Measurements from ENCODE around the gene ELK4.
A peak's percentile ranks its signal among the peaks of the same experiment; 100 is the strongest.

Gene ELK4

DNA sequence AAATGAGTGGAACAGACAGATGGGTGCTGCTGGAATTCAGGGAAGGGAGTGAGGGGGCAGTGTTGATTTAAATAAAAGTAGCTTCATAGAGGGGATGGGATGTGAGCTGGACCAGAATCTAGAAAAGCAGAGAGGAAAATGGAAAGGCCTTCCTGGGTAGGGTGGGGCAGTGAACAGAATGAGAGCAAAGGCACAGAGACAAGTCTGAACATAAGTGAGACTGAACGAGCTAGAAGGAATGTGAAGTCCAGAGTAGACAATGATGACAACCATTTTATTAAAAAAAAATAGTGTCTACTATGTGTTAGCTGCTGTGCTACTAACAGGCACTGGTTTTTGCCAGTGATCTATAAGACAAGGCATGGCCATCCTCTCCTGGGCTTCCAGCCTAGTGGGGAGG is 36.0 kb downstream of the ELK4 start:
- no peak for DNase-seq (ENCODE audit: low read depth)

DNA sequence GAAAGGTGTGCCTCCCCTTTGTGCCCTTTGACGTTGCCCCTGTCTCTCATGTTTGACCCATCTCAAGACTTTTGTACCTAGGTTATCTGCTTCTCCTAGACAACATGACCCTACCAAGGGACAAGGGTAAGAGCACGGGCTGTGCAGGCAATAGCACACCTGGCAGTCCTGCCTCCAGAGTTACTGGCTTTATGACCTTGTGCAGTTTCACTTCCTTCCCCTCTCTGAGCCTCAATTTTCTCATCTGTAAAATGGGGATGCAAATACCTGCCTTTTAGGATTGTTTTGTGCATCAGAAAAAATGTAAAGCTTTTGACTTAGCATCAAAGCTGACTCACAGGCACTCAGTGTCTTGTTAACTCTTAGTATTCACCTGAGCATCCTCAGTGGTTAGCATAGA is 36.4 kb downstream of the ELK4 start:
- no peak for DNase-seq (ENCODE audit: low read depth)

DNA sequence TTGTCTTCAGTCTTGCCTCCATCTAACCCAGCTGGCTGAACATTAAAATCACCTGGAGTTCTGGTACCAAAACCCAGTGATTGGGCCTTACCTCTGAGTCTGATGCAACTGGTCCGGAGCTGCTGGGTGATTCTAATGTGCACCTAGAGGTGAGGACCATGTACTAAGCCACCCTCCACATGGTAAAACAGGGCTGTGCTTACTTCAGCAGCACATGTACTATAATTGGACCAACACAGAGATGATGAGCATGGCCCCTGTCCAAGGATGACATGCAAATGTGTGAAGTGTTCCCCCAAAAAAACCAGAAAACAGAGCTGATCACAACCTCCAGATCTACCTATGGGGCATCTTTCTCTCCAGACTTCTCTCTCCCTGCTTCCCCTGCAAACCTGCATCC is 37.0 kb downstream of the ELK4 start:
- no peak for DNase-seq (ENCODE audit: low read depth)

DNA sequence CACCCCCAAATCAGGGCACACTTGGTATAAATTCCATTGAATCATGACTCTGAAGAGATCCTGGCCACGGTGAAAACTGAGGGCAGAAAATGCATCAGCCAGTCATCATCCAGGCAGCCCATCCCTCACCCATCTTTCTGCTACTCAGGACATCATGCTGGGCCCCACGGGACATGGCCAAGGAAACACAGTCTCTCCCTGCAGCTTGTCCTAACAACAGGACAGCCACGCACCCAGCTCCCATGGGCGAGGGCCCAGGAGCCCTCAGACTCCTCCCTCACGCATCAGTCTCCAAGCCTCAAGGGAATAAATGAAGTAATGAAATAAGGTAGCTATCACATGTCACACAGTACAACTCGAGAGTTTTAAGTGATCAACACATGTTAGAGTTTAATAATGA is 37.8 kb downstream of the ELK4 start:
- no peak for DNase-seq (ENCODE audit: low read depth)

DNA sequence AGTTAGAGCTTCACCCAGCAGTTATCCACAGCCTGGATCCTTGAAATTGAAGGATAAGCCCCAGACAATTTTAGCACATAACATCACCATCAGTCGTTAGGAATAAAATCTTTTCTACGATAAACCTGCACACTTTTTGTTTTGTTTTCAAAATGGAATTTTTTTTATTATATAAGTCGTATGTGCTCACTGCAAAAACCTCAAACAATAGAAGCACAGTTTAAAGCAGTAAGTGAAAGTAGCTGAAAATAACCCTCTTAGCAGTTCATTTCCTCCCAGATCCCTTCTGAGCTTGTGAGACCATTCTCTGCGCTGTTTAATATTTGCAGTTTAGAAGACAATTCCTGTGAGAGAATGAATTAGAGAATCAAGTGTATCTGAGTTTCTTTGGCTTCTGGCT is 38.3 kb downstream of the ELK4 start:
- DNase-seq (ENCODE audit: low read depth): no peak

DNA sequence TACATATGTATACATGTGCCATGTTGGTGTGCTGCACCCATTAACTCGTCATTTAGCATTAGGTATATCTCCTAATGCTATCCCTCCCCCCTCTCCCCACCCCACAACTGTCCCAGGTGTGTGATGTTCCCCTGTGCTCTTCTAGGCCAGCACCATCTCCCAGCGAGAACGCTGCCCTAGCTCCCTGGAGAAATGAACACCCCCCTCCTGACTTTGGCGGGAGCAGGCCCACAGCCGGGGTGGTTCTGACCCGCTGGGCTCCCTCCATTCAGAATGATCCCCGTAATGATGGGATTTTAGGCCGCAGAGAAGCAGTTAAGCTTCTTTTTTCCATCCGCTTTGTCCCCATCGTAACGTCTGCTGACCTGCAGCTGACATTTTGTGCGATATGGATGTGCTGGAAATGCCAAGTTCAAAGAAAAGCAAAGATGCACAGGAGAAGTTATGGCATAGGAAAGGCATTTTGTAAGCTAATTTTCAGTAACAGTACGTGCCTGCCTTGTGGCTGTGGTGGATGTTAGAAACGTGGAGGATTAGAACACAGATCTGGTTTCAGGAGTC is 39.3 kb downstream of the ELK4 start:
- no peak for DNase-seq (ENCODE audit: low read depth)

DNA sequence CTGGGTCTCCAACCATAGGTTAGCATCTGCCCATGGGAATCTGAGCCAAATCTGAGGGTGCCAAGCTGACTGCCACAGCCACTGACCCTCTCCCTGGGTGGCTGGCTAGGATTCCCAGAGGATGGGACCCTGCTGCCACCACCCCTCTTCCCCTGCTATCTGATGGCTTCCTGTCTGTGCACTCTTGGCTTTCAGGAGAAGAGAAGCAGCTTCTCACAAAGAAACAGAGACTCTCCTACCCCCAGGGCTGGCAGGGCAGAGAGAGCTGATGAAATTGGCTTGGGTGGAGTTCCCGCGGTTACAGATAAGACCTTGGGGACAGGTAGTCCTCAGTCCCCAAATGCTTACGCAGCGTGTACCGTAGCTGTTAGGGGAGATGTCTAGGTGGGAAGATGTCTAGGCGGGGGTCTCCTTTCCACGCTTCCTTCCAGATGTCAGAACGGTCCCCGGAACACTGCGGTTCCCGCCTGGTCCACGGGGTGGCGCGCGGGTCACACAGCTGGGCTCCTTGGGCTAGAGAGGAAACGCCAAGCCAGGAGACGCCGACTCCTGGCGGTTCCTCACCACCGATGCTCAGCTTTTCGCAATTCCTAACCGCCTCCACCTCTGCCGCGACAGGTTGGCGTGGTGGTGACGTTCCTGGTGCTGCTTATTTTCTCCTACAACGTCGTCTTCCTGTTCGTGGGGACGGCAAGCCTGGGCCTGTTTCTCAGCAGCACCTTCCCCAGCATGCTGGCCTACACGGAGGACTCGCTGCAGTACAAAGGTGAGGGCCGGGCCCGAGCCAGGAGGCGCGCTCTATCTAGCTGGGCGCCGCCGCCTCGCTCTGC is 40.1 kb downstream of the ELK4 start:
- DNase-seq (ENCODE audit: low read depth): peak; percentile 65

DNA sequence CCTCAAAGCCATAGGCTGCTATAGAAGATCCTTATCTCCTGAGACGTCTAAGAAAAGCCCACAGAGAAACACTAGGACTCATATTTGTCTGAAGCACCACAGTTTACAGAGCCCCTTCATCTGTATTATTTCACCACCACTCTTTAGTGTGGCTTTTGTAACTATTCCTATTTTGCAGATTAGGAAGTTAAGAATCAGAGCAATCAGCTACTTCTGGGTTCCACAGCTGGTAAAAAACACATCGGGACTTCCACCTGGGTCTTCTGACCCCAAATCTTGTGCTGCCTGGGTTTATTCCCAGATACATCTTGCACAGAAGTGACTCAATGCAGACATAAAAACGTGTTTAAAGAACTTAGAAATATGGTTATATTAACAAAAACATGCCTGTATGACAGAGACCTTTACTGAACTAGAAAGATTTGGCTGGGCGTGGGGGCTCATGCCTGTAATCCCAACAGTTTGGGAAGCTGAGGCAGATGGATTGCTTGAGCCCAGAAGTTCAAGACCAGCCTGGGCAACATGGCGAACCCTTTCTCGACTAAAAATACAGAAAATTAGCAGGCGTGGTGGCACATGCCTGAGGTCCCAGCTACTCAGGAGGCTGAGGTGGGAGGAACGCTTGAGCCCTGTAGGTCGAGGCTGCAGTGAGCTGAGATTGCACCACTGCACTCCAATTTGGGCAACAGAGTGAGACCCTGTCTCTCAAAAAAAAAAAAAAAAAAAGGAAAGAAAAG is 40.9 kb downstream of the ELK4 start:
- DNase-seq (ENCODE audit: low read depth): no peak

DNA sequence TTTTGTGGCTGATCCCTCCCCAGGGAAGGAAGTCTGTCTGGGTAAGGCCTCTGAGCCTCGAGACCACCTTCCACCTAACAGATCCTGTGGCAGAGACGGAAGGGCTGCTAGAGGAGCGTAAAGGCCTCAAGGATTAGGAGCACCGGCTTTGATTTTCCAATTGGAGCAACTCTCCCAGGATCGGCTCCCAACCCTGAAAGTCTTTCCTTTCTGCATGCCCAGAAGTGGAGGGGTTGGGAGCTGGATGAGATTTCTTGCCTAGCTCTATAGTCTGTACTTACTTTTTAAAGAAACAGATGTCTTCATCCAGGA is 41.4 kb downstream of the ELK4 start:
- no peak for DNase-seq (ENCODE audit: low read depth)

DNA sequence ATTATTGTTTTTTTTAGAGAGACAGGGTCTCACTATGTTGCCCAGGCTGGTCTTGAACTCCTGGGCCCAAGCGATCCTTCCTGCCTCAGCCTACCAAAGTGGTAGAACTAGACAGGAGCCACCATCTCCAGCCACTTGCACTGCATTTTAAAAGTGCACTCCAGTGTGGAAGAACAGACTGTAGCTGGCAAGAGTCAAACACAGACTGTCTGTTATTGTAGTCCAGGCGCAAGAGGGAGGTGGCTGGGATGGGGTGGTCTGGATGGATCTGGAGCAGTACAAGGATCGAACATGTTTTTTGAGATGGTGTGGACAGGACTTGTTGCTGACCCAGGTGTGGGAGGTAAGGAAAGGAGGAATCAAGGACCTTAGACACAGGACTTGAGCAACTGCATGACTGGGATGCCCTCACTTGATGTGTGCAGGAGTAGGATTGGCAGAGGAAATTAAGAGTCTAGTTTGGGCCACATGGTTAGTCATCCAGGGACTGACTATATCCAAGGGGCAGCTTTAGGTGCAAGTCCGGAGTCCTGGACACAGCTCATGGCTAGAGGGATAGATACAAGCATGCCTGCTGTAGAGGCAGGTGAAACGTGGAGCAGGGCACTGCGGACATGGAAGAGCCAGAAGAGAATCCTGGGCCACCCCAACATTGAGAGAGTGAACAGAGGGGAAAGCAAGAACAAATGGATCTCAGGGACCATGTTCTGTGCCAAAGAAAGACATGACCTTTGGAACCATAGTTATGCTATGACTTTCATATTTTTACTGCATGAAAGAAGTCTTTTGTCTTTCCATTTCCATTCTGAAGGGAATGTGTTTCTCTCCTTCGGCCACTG is 42.0 kb downstream of the ELK4 start:
- no peak for DNase-seq (ENCODE audit: low read depth)

DNA sequence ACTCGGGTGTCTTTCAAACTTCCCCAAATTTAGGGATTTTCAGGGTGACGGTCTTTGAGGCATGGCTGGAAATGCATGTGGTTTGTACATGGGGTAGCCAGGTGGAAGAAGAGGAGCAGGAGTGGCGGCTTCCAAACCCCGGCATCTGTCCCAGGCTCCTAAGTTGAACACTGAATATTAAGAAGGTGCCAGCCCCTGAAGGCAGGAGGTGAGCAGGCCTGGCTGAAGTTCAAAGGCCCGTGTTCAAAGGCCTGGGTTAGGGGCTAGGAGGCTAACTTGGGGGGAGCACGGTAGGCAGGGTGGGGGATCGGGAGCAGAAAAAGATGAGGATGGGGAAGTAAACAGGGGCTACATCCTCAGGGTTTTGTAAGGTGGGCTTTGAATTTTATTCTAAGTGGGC is 42.8 kb downstream of the ELK4 start:
- DNase-seq (ENCODE audit: low read depth): no peak

DNA sequence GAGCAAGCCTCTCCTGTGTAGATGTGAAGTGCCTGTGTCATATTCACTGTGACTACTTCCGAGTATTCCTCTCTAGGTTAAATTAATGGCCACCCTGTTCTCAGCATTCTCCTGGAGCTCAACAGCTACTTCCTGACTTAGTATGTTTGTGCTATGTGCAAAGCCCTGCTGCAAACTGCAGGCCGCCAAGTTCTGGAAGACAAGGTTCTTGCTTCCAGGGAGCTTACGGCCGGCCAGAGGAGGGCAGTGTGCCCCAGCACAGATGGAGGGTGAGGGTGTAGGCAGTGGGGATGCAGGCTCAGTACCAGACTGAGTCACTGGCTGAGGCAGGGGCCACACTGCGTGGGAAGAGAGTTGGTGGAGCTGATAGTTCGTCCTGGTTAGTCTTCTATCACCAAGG is 43.2 kb downstream of the ELK4 start:
- peak; percentile 66 for DNase-seq (ENCODE audit: low read depth)

DNA sequence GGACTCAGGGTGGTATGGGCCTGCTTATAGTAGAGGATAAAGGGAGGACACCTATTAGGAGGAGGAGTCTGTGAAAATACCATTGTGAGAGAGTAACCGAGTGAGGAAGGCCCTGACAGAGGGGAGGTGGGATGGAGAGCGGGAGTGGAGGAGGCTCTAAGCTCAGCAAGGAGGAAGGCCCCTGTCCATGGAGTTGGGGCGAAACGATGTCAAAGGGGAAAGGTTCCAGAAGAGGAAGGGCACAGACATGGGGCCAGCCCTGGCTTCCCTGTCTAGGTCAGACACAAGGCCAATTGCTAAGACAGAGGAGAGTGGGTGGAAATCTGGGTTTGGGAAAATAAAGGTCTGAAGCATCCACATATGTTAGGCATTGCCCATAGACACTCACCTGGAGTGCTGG is 44.2 kb downstream of the ELK4 start:
- no peak for DNase-seq (ENCODE audit: low read depth)

DNA sequence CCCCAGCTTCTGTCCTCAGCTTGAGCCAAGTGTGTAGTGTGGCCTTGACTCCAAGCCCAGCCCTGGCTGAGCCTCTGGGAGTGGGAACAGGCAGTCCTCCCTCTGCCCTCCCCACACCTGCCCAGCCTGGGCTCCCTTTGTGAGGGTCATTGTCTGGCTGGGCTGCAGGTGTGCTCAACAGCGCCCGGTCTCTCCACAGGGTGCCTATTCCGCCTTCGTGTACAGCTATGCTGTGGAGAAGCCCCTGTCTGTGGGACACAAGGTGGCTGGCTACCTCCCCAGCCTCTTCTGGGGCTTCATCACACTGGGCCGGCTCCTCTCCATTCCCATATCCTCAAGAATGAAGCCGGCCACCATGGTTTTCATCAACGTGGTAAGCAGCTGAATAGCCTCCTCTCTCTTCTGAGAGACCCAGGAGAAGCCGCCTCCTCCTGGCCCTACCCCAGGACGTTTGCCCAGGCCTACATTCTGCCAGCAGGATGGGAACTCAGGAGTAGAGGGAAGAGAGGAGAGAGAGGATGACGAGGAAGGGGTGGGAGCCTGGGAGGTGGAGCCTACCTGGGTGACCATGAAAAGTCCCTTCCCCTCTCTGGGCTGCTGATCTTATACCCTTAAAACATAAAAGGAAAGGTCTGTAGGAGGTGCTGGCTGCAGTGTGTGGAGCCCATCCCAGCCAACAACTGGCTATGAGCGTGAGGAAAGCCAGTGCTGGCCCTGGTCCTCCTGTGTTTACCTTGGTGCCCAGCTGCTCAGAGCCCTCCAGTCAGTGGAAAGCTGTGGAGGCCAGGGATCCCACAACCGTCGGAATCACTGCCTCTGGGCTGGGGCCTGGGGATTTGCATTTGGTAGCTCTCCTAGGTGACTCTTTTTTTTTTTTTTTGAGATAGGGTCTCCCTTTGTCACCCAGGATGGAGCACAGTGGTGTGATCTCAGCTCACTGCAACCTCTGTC is 45.7 kb downstream of the ELK4 start:
- DNase-seq (ENCODE audit: low read depth): no peak

DNA sequence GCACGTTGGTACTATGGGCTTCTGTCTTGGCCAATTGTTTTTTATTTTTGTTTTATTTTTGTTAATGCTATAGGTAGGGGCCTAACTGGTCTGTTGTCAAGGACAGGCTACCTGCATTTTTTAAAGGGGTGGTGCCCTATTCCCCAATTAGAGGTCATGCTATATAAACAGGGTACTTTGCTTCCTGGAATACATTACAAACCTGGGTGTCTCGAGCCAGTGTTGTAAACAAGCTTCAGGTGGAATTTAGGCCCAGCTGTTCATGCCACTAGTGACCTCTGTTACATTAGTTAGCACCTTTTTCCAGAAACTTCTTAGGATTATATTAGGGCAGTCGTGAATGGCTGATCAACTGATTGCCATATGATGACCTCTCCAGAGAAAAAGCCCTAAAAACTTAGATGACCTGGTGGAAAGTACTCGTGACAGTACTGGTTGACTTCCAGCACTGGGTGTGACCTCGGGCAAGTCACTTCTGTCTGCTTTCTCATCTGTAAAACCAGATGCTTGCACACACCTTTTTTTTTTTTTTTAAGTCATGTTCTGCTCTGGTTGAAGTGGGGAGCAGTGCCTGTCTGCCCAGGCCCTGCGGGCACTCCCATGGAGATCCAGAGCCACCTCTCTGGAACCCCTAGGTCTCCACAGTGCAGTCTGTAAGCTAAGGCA is 46.5 kb downstream of the ELK4 start:
- DNase-seq (ENCODE audit: low read depth): no peak

DNA sequence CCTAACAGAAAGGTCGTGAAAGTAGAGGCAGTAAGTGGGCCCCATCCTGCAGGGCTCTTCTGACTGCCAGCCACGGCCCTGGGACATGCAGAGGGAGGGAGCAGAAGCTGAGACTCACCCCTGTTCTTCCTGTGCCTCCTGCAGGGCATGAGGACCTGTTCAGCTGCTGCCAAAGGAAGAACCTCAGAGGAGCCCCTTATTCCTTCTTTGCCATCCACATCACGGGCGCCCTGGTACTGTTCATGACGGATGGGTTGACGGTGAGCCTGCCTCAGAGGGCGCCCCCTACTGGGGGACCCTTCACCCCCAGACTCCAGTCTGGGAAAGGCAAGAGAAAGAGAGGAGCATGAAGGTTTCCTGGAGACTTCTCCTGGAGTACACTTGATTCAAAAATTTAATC is 47.1 kb downstream of the ELK4 start:
- DNase-seq (ENCODE audit: low read depth): no peak

DNA sequence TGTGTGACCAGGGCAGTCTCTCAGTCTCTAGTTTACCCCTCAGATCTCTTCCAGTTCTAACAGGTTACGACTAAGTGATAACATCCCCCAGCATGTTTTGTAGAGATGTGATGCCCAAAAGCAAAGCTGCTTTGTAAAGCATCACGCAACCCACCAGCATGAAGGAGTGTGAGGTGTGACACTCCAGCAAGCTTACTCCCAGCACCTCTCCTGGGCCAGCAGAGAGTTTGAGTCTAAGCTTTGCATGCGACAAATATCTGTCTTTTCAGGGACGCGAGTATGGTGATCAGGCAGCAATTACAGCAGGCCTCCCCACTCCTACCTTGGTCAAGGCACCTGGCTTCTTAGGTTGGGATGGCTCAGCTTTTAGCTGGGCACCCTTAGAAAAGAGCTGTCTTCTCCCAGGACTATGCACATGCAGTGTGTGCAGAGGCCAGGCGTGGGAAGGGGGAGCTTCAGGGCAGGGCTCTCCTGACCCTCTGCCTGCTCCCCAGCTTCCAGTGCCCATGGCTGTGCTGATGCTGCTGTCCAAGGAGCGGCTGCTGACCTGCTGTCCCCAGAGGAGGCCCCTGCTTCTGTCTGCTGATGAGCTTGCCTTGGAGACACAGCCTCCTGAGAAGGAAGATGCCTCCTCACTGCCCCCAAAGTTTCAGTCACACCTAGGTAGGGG is 48.2 kb downstream of the ELK4 start:
- DNase-seq (ENCODE audit: low read depth): no peak

DNA sequence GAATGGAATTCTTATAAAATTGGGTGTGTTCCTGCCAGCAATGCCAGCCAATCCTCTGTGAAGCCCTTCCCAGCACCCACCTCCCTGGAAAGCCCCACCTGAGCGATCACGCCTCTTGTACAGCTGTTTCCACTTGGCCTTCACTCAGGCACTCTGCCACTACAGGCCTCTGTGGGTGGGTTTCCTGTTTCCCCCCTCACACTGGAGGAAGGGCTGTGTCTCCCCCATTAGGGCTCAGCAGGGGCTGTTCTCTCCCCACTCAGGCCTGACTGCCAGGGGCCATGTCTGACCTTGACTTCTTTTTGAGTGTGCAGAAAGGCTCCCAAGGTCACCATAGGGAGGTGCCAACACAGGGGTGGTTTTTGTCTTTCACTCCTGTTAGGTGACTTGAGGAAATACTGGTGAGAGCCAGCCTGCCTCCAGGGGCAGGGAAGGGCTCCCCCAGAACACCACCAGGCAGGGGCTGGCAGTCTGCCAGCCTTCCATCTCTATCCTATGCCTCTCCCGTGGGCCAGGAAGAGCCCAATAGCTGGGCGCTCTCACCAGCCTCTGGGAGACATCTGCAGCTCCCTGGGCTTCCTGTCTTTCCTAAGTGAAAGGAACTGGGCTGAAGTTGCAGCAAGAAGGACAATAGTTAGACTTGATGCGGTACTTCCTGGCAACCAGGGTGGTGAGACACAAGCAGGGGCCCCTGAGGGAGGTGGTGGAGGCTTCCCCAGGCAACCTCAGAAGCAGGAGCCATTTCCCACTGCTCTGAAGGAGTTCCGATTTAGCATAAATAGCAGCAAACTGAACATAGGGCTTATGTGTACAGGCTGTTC is 49.1 kb downstream of the ELK4 start:
- DNase-seq (ENCODE audit: low read depth): peak; percentile 67

DNA sequence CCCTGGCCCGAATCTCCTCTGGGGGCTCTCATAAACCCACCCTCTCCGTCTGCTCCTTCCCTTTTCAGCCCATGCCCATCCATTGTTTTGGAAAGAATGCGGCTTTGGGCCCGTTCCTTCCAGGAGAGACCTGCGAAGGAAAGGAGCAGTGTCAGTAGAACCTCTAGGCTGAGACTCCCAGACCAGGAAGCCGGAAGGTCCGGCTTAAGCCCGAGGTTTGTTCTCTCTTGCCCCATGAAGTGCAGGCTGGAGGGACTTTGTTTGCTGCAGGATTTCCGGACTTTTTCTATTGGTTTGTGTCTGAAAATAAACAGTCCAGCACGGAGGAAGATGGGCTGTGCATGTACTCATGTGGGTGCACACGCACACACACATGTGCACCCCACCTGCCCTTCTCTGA is 49.8 kb downstream of the ELK4 start:
- DNase-seq (ENCODE audit: low read depth): no peak
